Heart left ventricle (tissue), 13 donors: ENCODE measurements around the gene RSPH6A.

Experiments used
- CTCF ChIP-seq, 12 donors: fragments of 200-600 bp; sonication (generic) in 4 of 12; IDR thresholded peaks; one replicate each; pipeline versions ENCODE4 v1.5.0 to v1.8.0; 2018 to 2022; ENCODE audit warnings: antibody characterized with exemption in 12 of 12, mild to moderate bottlenecking in 5 of 12
- POLR2A ChIP-seq, 2 donors: fragments of 450-650 bp; IDR thresholded peaks; one replicate each; pipeline ENCODE4 v1.6.1; 2017; ENCODE audit warnings: antibody characterized with exemption in 2 of 2, mild to moderate bottlenecking in 2 of 2, moderate library complexity in 2 of 2
- donor health status: ischemic (EF 13 %, LVEDD 7.1; RV severe dilation, severe dysfunction).
- donor health status: DM: no; HTN: yes; CAD: no.
- donor health status: DM: no; HTN: no; CAD: no.
- donor health status: ischemic (EF 25% LVEDD 6.9; RV normal size, moderate dysfunction).
- donor health status: ischemic (EF 25% LVEDD 5.7; RV mildly dilated, moderate dysfunction).
- donor health status: ischemic (EF 35%, LVEDD 5.7; RV mildly dilated, moderate dysfunction).
- donor health status: nonischemic (EF 11% LVEDD 7.7; RV severe dilation, severe dysfunction).
- donor health status: DM: yes; HTN: yes; CAD: no.
- donor health status: PGD.
- donor health status: ischemic (EF 29% LVEDD 5.4; RV normal size, mild dysfunction).
- donor health status: nonischemic (EF 23%, LVEDD 6.1; RV moderate dilation, normal function).

- TF ChIP-seq CTCF (IDR thresholded peaks at IDR 0.05), result no peak
- TF ChIP-seq POLR2A (IDR thresholded peaks at IDR 0.05), result no peak
These were observed 62.5 kb downstream of the RSPH6A start for GRCh38 chr19:45752639-45753038.
